ENCODE data around the gene LGALS7B.

DNA sequence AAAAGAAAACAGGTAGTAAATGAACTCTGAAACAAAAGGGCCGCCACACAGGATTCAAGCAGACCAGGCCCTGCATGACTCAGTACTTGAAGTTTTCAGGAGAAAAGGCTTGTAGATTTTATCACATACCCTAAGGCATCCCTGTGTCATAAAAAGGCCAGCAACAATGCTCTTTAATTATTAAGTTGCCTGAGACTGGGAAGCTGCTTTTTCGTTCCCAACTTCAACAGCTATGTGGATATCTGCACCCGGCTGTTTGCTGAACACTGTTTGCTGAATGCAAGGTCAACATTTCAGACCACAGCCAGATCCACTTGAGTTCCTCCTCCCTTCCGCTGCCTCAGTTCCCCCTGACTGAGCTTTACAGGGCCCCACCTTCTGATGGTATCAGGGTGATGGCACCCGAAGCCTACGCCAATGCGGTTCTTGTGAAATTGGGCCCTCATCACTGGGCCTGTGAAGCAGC is 48.7 kb downstream of the LGALS7B start:
- TF ChIP-seq EZH2 (IDR thresholded peaks at IDR 0.05) (no peak), POLR2AphosphoS5 (IDR thresholded peaks at IDR 0.05; ENCODE audit: low read depth, low read length) (no peak), ZNF274 (IDR thresholded peaks at IDR 0.05; ENCODE audit: low read depth, low read length) (no peak), EZH2phosphoT487 (IDR thresholded peaks at IDR 0.05; ENCODE audit: borderline replicate concordance) (no peak), POLR2A (IDR thresholded peaks at IDR 0.05; ENCODE audit: borderline replicate concordance, extremely low read depth, insufficient read depth, insufficient read length) (no peak), ZFX (IDR thresholded peaks at IDR 0.05) (no peak), RAD21 (IDR thresholded peaks at IDR 0.05; ENCODE audit: low read depth) (no peak), EGR1 (IDR thresholded peaks at IDR 0.05; ENCODE audit: low read depth) (no peak), SRF (IDR thresholded peaks at IDR 0.05; ENCODE audit: low read depth) (no peak)
- TF ChIP-seq, protein P1, sequence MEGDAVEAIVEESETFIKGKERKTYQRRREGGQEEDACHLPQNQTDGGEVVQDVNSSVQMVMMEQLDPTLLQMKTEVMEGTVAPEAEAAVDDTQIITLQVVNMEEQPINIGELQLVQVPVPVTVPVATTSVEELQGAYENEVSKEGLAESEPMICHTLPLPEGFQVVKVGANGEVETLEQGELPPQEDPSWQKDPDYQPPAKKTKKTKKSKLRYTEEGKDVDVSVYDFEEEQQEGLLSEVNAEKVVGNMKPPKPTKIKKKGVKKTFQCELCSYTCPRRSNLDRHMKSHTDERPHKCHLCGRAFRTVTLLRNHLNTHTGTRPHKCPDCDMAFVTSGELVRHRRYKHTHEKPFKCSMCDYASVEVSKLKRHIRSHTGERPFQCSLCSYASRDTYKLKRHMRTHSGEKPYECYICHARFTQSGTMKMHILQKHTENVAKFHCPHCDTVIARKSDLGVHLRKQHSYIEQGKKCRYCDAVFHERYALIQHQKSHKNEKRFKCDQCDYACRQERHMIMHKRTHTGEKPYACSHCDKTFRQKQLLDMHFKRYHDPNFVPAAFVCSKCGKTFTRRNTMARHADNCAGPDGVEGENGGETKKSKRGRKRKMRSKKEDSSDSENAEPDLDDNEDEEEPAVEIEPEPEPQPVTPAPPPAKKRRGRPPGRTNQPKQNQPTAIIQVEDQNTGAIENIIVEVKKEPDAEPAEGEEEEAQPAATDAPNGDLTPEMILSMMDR (IDR thresholded peaks at IDR 0.05 in 2 of 3, conservative IDR thresholded peaks at IDR 0.05 in 1 of 3; ENCODE audit: borderline replicate concordance in 1 of 3, insufficient read depth in 1 of 3, low read depth in 2 of 3, low read length in 2 of 3), result no peak
- TF ChIP-seq, protein P2, sequence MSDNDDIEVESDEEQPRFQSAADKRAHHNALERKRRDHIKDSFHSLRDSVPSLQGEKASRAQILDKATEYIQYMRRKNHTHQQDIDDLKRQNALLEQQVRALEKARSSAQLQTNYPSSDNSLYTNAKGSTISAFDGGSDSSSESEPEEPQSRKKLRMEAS (IDR thresholded peaks at IDR 0.05), result no peak
- TF ChIP-seq, protein P3, sequence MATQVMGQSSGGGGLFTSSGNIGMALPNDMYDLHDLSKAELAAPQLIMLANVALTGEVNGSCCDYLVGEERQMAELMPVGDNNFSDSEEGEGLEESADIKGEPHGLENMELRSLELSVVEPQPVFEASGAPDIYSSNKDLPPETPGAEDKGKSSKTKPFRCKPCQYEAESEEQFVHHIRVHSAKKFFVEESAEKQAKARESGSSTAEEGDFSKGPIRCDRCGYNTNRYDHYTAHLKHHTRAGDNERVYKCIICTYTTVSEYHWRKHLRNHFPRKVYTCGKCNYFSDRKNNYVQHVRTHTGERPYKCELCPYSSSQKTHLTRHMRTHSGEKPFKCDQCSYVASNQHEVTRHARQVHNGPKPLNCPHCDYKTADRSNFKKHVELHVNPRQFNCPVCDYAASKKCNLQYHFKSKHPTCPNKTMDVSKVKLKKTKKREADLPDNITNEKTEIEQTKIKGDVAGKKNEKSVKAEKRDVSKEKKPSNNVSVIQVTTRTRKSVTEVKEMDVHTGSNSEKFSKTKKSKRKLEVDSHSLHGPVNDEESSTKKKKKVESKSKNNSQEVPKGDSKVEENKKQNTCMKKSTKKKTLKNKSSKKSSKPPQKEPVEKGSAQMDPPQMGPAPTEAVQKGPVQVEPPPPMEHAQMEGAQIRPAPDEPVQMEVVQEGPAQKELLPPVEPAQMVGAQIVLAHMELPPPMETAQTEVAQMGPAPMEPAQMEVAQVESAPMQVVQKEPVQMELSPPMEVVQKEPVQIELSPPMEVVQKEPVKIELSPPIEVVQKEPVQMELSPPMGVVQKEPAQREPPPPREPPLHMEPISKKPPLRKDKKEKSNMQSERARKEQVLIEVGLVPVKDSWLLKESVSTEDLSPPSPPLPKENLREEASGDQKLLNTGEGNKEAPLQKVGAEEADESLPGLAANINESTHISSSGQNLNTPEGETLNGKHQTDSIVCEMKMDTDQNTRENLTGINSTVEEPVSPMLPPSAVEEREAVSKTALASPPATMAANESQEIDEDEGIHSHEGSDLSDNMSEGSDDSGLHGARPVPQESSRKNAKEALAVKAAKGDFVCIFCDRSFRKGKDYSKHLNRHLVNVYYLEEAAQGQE (IDR thresholded peaks at IDR 0.05; ENCODE audit: low read depth), result no peak
